SJSA1 (cell line): Measurements from ENCODE around the gene RRH. TPM values are rescaled to one million over a fixed set of nuclear protein-coding genes. Genes with fewer than 3 reads are reported as not detected.
"Not testable (repeated sequence)": the region's sequence is repeated elsewhere in the genome, so short reads cannot be mapped to it uniquely, and the experiment has no call there.

Source experiments
- DNase-seq, 2 experiments: peaks; one replicate each; pipeline ENCODE4 v3.0.0-alpha.2; 2015 to 2020; ENCODE audit warnings: low spot score in 2 of 2, low read depth in 1 of 2
- H3K27ac ChIP-seq: fragments of 250-450 bp; sonication (Bioruptor Pico); 2 replicates; pipeline ENCODE4 v1.5.1; 2020; ENCODE audit warnings: mild to moderate bottlenecking, moderate library complexity
- H3K27me3 ChIP-seq: fragments of 250-450 bp; sonication (Bioruptor Pico); replicated peaks from 2 replicates; pipeline ENCODE4 v1.5.1; 2020; ENCODE audit warnings: mild to moderate bottlenecking, moderate library complexity
- H3K36me3 ChIP-seq: fragments of 250-450 bp; sonication (Bioruptor Pico); 2 replicates; pipeline ENCODE4 v1.5.1; 2020; ENCODE audit warnings: mild to moderate bottlenecking
- H3K4me1 ChIP-seq: fragments of 250-450 bp; sonication (Bioruptor Pico); replicated peaks from 2 replicates; pipeline ENCODE4 v1.6.1; 2021; ENCODE audit warnings: mild to moderate bottlenecking
- H3K4me3 ChIP-seq: fragments of 250-450 bp; sonication (Bioruptor Pico); 2 replicates; pipeline ENCODE4 v1.5.1; 2020; ENCODE audit warnings: mild to moderate bottlenecking
- H3K9me3 ChIP-seq: fragments of 250-450 bp; sonication (Bioruptor Pico); replicated peaks from 2 replicates; pipeline ENCODE4 v1.5.1; 2020; ENCODE audit warnings: mild to moderate bottlenecking
- total RNA-seq: library from RNA; depleted of rRNA; stranded (reverse); fragments of >200 nt; shearing (Covaris generic); gene quantifications from 2 replicates; pipeline ENCODE4 v1.2.3, GENCODE V29; 2014

The RRH gene
- total RNA-seq, 1 experiment from 2014 or later = not detected

DNA sequence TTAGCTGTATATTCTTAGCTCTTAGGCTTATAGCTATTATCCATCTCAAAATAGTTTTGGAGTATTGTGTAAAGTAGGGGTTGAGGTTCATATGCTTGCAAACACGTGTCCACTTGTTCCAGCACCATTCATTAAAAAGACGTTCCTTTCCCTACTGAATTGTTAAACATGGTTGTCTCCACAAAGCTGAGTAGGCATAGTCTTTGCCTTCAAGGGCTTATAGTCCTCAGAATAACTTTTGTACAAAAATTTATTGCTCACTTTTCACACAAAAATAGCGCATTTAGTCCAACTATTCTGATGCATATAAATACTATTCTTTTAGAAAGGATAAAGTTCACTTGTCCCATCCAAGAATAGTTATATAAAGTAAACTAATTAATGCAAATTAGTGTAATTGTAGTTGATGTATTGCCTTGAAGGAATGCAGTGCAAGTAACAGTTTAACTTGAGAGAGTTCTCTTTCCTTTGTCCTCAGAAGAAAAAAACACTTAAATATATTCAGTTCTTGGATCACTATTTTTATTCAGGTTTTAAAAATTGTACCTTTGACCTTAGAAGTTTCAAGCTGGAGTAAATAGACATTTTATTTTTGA is 34.2 kb downstream of the RRH start:
- H3K27me3 ChIP-seq = no peaks in the 10 kb centered on the region
- no peaks in the 10 kb centered on the region for H3K36me3 ChIP-seq
- DNase-seq = no peak
- no peaks in the 10 kb centered on the region for H3K9me3 ChIP-seq
- H3K4me1 ChIP-seq = no peaks in the 10 kb centered on the region
- H3K27ac ChIP-seq = no peak overlapping the region
- H3K4me3 ChIP-seq = no peak overlapping the region

DNA sequence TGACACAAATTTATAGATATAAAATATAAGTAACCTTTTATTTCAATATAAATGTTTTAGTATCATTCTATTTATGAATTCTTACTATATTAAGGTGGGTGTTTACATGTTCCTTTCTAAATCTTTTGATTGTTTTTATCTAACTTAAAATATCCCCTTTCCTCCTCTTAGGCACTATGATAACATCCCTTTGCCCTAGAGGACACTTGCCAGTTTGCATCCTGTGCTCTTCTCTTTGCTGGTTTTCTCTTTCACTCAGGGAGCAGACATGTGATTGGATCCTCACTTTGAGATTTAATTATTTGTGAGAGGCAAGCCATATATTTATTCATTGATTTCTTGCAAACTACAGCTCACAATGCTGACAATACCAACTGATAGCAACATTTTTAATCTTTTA is 36.4 kb downstream of the RRH start:
- H3K4me3 ChIP-seq = no peak overlapping the region
- H3K9me3 ChIP-seq = no peaks in the 10 kb centered on the region
- H3K36me3 ChIP-seq = no peaks in the 10 kb centered on the region
- no peaks in the 10 kb centered on the region for H3K27me3 ChIP-seq
- H3K27ac ChIP-seq = no peak overlapping the region
- H3K4me1 ChIP-seq = no peaks in the 10 kb centered on the region
- no peak for DNase-seq

DNA sequence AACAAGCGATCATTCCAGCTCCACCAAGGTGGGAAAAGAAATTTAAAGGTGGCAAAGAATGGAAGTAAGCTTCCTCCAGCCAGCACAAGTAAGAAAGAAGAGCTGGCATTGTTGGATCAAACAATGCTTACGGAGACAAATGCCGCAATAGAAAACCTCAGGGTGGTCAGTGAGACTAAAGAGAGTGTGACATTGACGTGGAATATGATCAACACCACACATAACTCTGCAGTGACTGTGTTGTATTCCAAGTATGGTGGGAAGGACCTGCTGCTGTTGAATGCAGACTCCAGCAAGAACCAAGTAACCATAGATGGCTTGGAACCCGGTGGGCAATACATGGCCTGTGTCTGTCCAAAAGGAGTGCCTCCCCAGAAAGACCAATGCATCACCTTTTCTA is 42.3 kb downstream of the RRH start:
- Histone ChIP-seq H3K27ac (no peak overlapping the region), H3K36me3 (no peaks in the 10 kb centered on the region)
- no peak for DNase-seq

DNA sequence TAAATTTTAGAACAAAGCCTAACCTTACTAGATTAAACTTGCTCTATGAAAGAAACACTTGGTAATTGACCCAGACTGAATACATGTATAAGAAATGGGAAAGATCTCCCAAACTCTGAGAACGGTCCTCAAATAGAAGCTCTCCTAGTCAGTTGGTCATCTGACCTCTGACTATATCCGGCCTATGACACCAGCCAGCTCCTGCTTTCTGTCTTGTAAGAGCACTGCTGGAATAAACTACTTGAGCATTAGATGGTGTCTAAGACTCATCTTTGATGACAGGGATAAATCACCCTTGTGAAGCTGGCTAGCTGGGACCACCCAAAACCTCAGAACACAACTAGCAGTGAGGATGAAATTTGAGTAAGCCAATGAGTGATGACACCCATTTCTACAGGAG is 44.3 kb downstream of the RRH start:
- DNase-seq = no peak
- H3K9me3 ChIP-seq = no peaks in the 10 kb centered on the region
- no peaks in the 10 kb centered on the region for H3K27me3 ChIP-seq
- H3K4me3 ChIP-seq = no peak overlapping the region
- no peak overlapping the region for H3K27ac ChIP-seq
- no peaks in the 10 kb centered on the region for H3K36me3 ChIP-seq
- no peaks in the 10 kb centered on the region for H3K4me1 ChIP-seq

More for the DNA sequence above, 42.3 kb downstream of the RRH start:
- Histone ChIP-seq H3K9me3 (no peaks in the 10 kb centered on the region), H3K4me3 (no peak overlapping the region), H3K27me3 (no peaks in the 10 kb centered on the region), H3K4me1 (no peaks in the 10 kb centered on the region)

DNA sequence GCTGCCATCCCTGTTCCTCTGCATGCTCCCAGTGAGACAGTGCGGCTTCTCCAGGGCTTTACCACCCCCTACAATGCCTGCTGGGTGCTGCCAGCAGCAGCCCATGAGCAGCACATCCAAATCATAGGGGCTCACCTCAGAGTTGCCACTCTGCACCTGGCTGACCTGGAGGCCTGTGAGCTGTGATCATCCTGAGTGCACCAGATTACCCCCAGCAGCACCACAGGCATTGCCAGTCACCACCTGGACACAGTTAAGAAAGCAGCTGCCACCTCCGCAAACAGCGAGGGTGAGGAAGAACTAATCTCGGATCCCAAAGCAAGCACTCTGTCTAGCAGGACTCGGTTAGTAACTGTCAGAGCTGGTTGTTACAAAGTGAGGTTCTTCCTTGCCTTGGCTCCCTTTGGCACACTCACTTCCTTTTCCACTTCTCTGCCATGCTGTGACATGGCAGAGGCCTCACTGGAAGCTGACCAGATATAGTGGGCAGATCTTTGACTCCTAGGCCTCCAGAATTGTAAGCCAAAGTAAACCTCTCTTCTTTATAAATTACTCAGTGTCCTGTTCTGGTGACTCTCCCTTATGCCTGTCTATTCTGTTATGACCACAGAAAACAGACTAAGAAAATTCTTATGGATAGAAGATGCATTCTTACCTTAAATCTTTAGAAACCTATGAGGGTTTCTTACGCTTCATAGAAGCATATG is 45.3 kb downstream of the RRH start:
- H3K9me3 ChIP-seq = no peaks in the 10 kb centered on the region
- no peak overlapping the region for H3K4me3 ChIP-seq
- no peak for DNase-seq
- no peaks in the 10 kb centered on the region for H3K27me3 ChIP-seq
- no peak overlapping the region for H3K27ac ChIP-seq
- no peaks in the 10 kb centered on the region for H3K4me1 ChIP-seq
- no peaks in the 10 kb centered on the region for H3K36me3 ChIP-seq

DNA sequence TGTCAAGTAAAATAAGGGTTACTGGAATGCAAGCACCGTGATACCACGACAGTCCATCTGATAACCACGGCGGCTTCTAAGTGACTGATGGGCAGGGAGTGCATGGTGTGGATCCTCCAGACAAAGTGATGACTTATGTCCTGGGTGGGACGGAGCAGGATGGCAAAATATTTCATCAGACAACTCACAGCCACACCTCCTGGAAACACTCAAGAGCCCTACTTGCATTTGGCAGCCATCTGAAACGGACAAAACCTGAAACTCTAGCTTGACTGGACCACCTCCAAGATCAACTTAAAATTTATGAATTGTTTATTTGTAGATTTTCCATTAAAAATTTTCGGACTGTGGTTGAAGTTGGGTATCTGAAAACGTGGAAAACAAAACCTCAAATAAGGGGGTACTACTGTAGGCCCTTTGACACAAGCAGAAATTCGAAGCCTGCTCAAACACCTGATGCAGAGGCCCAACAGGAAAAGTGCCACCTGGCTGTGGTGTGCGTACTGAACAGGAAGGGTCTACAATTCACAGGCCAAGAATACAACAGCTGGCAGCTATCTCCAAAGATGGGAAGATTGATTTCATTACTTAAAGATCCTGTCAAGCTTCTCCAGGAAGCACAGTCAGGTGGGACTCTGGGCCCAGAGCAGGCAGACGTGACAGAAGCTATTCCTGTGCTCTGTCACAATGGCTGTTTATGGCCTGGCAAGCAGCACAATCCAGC is 46.2 kb downstream of the RRH start:
- Histone ChIP-seq H3K4me3 (no peak overlapping the region), H3K9me3 (no peaks in the 10 kb centered on the region), H3K4me1 (no peaks in the 10 kb centered on the region), H3K36me3 (no peaks in the 10 kb centered on the region), H3K27ac (no peak overlapping the region), H3K27me3 (no peaks in the 10 kb centered on the region)
- DNase-seq = no peak

DNA sequence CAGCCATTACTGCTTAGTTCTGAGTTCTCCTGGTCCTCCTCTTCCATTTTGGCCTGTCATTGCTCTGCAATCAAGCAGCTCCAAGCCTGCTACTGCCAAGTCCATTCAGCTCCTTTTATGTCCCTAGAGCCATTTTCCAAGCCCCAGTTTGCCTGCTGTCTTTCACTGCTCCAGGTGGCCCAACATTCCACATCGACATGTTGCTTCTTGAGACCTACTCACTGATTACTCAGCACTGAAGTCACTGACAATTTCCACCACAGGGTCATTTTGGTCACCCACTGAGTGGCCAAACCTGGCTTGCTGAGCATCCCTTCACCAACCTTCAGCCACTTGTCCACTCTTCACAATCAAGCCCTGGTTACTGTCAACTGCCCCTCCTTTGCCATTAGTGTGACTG is 47.3 kb downstream of the RRH start:
- no peaks in the 10 kb centered on the region for H3K36me3 ChIP-seq
- DNase-seq = no peak
- no peak overlapping the region for H3K27ac ChIP-seq
- no peak overlapping the region for H3K4me3 ChIP-seq
- H3K4me1 ChIP-seq = no peaks in the 10 kb centered on the region
- no peaks in the 10 kb centered on the region for H3K27me3 ChIP-seq
- H3K9me3 ChIP-seq = no peaks in the 10 kb centered on the region

DNA sequence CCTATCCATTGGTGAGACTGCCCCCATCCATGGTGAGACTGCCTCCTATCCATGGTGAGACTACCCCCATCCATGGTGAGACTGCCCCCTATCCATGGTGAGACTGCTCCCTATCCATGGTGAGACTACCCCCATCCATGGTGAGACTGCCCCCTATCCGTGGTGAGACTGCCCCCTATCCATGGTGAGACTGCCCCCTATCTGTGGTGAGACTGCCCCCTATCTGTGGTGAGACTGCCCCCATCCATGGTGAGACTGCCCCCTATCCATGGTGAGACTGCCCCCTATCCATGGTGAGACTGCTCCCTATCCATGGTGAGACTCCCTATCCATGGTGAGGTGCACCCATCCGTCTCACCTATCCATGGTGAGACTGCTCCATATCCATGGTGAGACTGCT is 47.8 kb downstream of the RRH start:
- not testable (repeated sequence) for H3K27me3 ChIP-seq, H3K36me3 ChIP-seq, H3K4me3 ChIP-seq, H3K27ac ChIP-seq, H3K9me3 ChIP-seq, H3K4me1 ChIP-seq, DNase-seq

DNA sequence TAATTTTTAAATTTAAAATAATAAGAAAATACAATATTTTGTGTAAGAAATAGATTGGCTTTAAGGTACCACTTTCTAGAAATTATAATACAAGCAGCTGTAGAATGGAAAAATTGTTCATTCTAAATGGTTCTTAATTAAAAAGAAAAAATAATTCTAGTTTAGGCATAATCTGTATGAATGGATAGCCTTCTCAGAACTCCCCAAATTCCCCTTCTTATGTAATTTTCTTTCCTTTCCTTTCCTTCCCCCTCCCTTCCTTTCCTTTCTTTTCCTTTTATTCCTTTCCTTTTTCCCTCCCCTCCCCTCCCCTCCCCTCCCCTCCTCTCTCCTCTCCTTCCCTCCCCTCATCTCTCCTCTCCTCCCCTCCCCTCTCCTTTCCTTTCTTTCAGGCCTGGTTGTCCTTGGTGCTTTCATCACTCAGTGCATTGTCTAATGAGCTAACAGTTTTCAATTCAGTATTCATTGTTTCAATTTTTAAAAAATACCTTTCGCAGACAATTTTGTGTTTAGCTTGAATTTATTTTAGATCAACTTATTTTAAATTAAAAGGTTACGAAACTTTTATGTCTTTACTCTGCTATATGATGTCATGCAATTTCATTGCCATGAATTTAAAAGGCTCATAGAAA is 49.0 kb downstream of the RRH start:
- Histone ChIP-seq H3K27ac (no peak overlapping the region), H3K9me3 (no peaks in the 10 kb centered on the region), H3K4me1 (no peaks in the 10 kb centered on the region), H3K36me3 (no peaks in the 10 kb centered on the region), H3K4me3 (no peak overlapping the region), H3K27me3 (no peaks in the 10 kb centered on the region)
- DNase-seq = no peak

DNA sequence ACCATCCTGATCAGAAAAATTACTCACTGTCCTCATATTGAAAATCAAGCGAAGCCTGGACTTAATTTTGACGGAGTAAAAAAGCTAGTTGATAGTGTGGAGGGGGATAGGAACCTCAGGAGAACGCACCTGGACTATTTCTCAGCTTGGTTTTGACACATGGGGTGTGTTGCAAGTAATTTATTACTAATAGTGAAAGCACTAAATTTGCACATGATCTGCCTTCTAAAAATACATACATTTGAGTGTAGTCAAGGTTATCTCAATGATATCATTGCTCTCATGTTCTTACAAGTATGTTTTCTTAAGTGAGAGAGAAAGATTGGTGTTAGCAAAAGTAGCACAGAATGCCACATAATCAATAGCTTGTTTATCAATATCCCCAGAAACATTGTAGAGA is 49.6 kb downstream of the RRH start:
- no peak for DNase-seq
- Histone ChIP-seq H3K27ac (no peak overlapping the region), H3K4me3 (no peak overlapping the region), H3K4me1 (no peaks in the 10 kb centered on the region), H3K9me3 (no peaks in the 10 kb centered on the region), H3K36me3 (no peaks in the 10 kb centered on the region), H3K27me3 (no peaks in the 10 kb centered on the region)

DNA sequence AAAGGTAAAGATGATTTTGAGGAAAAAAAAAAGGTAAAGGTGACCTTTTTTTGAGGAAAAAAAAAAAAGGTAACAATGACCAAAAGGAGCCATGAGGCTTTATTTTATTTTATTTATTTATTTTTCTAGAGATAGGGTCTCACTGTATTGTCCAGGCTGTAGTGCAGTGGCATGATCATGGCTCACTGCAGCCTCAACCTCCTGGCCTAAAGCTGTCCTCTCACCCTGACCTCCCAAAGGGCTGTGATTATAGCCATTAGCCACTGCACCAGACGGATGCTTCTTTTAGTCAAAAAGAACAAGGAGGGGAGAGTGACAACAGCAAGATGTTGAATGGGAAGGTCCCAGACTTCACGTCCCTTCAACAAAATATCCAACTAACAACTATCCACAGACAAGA is 50.6 kb downstream of the RRH start:
- H3K4me3 ChIP-seq = no peak overlapping the region
- H3K27me3 ChIP-seq = no peaks in the 10 kb centered on the region
- H3K9me3 ChIP-seq = no peaks in the 10 kb centered on the region
- DNase-seq = no peak
- no peaks in the 10 kb centered on the region for H3K4me1 ChIP-seq
- H3K27ac ChIP-seq = no peak overlapping the region
- H3K36me3 ChIP-seq = no peaks in the 10 kb centered on the region

DNA sequence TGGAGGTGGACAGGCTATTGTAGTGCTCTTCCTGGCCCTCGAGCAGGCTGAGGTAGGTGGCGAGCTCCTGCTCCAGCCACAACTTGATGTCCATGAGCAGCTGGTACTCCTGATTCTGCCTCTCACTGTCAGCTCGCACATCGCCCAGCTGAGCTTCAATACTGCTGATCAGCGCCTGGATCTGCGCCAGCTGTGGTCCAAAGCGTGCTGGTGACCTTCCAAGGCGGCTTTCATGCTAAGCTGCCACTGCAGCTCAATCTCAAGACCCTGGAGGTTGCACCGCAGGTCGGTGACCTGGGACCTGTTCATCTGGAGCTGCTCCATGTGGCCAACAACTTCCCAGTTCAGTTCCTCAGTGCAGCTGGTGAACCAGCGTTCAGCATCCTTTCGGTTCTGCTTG is 51.3 kb downstream of the RRH start:
- no peak for DNase-seq
- no peak overlapping the region for H3K27ac ChIP-seq
- H3K36me3 ChIP-seq = no peaks in the 10 kb centered on the region
- H3K9me3 ChIP-seq = no peaks in the 10 kb centered on the region
- H3K27me3 ChIP-seq = no peaks in the 10 kb centered on the region
- H3K4me3 ChIP-seq = no peak overlapping the region
- no peaks in the 10 kb centered on the region for H3K4me1 ChIP-seq

DNA sequence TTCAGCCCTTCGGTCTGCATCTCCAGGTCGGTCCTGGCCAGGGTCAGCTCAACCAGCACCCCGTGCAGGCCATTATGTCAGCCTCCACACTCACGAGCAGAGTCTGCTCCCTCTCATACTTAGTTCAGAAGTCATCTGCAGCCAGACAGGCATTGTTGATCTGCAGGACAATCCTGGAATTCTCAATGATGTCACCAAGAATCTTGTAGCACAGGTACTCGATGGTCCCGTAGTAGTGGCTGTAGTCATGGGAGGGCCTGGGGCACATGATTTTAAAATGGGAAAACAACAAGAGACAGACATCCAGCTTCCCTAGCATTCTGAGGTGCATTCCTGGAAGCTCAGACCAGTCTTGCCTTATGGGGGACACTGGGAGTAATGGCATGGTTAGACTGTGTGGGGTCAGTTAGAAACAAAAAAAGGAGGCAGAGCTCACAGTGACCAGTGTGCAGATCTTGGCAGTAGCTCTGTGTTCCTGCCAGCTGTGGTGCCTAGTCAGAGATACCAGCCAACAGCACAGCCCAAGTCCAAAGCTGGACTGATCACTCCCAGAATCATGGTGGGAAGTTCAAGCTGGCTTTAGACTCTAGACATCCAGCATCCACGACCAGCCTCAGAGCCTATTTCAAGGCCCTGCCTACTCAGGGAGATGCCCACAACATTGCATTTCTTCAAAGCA is 52.0 kb downstream of the RRH start:
- DNase-seq = no peak
- no peaks in the 10 kb centered on the region for H3K27me3 ChIP-seq
- H3K4me3 ChIP-seq = no peak overlapping the region
- H3K27ac ChIP-seq = no peak overlapping the region
- no peaks in the 10 kb centered on the region for H3K4me1 ChIP-seq
- H3K36me3 ChIP-seq = no peaks in the 10 kb centered on the region
- H3K9me3 ChIP-seq = no peaks in the 10 kb centered on the region

DNA sequence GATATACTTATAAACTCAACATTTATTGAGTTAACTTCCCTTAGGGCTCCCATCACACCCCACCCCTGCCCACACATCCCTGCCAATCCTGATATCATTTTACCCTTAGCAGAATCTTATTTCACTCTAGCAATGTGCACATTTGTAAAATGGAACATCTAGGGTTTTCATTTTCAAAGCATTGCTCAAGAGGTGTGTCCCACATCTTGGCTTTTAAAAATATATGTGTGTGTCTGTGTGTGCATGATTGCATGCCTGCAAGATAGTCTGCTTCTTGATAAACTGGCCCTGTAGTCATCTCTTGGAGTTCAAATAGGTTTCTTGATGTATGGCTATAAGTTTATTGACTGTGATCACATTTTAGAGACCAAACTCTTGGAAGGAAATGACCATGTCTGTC is 58.5 kb downstream of the RRH start:
- Histone ChIP-seq H3K27me3 (no peaks in the 10 kb centered on the region), H3K36me3 (no peaks in the 10 kb centered on the region), H3K4me1 (no peaks in the 10 kb centered on the region), H3K4me3 (no peak overlapping the region), H3K9me3 (no peaks in the 10 kb centered on the region), H3K27ac (no peak overlapping the region)
- DNase-seq = no peak
